Uterus (tissue), 2 donors: ENCODE measurements around the gene ATF2.

Experiments
- CTCF ChIP-seq, 4 experiments: fragments of 200-600 bp in 2 of 4; fragments of 450-650 bp in 2 of 4; sonication (generic) in 2 of 4; IDR thresholded peaks; one replicate each; pipeline ENCODE4 v1.5.1; 2016 to 2019; ENCODE audit warnings: antibody characterized with exemption in 4 of 4, mild to moderate bottlenecking in 2 of 4, moderate library complexity in 1 of 4
- POLR2A ChIP-seq, 2 donors: fragments of 450-650 bp; IDR thresholded peaks; one replicate each; pipeline ENCODE4 v1.6.1; 2016; ENCODE audit warnings: antibody characterized with exemption in 2 of 2, mild to moderate bottlenecking in 1 of 2, moderate library complexity in 1 of 2

- TF ChIP-seq CTCF (IDR thresholded peaks at IDR 0.05): no peak
- no peak for TF ChIP-seq POLR2A (IDR thresholded peaks at IDR 0.05)
These were observed 140.2 kb downstream of the ATF2 start for GRCh38 chr2:175027755-175028154.
